Activated T-cell treated with anti-CD3 and anti-CD28 coated beads, Interleukin-2, amount 50 U/mL, for 72 hours (primary cell): ENCODE results near the gene TBX4. TPM values are rescaled to one million over a fixed set of nuclear protein-coding genes. Genes with fewer than 3 reads are reported as not detected.

Experiments
- ATAC-seq, 2 donors: fragments of 150-1000 bp; cut with Tn5 transposase; replicated peaks in 1 of 2; 2 replicates each; pipeline ENCODE4 v1.10.0; 2021; ENCODE audit warnings: moderate library complexity in 2 of 2, mild to moderate bottlenecking in 1 of 2
- DNase-seq, 2 donors: peaks; one replicate each; pipeline ENCODE4 v3.0.0; 2021 to 2022; ENCODE audit warnings: mixed read lengths in 1 of 2
- H3K27ac Mint-ChIP-seq: one replicate; pipeline ENCODE4 v1.8.0; 2022; ENCODE audit warnings: mild to moderate bottlenecking, moderate library complexity, mixed read lengths
- H3K27me3 Mint-ChIP-seq: one replicate; pipeline ENCODE4 v1.8.0; 2022; ENCODE audit warnings: low read depth, mixed read lengths
- H3K36me3 Mint-ChIP-seq, 2 donors: one replicate each; pipeline ENCODE4 v1.8.0; 2022; ENCODE audit warnings: mixed read lengths in 2 of 2, mild to moderate bottlenecking in 1 of 2; ENCODE audit not compliant: insufficient read depth in 2 of 2
- H3K4me1 Mint-ChIP-seq: one replicate; pipeline ENCODE4 v1.8.0; 2022; ENCODE audit warnings: low read depth, mixed read lengths
- H3K4me3 Mint-ChIP-seq, 2 donors: one replicate each; pipeline ENCODE4 v1.8.0; 2022; ENCODE audit warnings: mild to moderate bottlenecking in 2 of 2, mixed read lengths in 2 of 2, moderate library complexity in 2 of 2
- H3K9me3 Mint-ChIP-seq, 2 donors: one replicate each; pipeline ENCODE4 v1.8.0; 2022; ENCODE audit warnings: mixed read lengths in 2 of 2
- total RNA-seq, 2 donors: library from RNA; stranded (reverse); gene quantifications; one replicate each; pipeline ENCODE4 v1.2.3, GENCODE V29; 2022

TBX4 gene
- total RNA-seq, result not detected

DNA sequence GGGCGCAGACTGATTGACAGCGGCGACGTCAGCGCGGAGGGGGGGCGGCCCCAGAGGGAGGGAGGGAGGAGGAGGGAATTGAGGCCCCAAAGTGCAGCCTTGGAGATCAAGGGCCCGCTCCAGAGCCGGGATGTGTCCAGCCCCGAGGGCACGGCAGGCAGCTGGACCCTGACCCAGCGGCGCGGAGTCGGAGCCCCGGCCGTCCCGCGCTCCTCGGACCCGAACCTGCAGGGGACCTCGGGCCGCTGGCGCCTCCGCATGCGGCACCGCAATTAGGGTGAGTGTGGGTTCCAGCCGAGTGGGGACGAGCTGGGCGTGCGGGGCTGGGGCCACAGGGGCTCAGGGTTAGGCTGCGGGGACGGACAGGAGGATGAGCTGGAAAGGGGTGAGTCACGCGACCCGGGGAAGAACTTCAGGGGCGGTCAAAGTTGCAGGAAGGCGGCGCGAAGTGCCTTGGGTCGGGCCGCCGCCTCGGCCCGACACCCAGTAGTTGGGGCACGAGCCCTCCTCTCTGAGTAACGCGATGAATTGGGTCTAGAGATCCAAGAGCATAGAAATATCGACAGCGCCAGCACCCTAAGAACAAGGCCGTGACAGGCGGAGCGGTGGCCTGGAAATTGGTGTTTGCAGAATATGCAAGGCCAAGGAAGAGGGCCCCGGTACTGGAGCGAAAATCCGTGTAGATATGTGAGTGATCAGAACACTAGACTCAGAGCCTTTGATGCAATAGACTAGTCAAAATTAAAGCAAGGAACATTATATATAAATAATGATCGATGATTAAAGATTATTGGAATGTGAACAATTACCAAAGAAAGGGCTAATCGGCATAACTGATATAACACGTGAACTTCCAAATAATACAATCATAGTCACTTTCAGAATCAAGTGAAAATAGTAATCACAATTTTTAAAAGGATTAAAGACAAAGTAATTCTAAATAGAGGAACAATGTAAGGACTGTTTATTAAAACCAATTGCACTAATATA is at the start of gene TBX4:
TBX4 (plus strand) TSS at position 122 of the 990 bp plus-strand sequence. CDS start 4,069 bp downstream, outside the sequence.
- H3K9me3 Mint-ChIP-seq, result no peaks in the 10 kb centered on the region
- no peaks in the 10 kb centered on the region for H3K36me3 Mint-ChIP-seq
- no peak within 1 kb of the TSS for H3K27ac Mint-ChIP-seq
- H3K27me3 Mint-ChIP-seq, result peaks cover 66% of the 10 kb centered on the region
- peak; percentile 7 to 16 for ATAC-seq
- no peak for DNase-seq
- H3K4me3 Mint-ChIP-seq, result peak within 1 kb of the TSS; percentile 48 to 71
- peaks cover 39% of the 10 kb centered on the region for H3K4me1 Mint-ChIP-seq

DNA sequence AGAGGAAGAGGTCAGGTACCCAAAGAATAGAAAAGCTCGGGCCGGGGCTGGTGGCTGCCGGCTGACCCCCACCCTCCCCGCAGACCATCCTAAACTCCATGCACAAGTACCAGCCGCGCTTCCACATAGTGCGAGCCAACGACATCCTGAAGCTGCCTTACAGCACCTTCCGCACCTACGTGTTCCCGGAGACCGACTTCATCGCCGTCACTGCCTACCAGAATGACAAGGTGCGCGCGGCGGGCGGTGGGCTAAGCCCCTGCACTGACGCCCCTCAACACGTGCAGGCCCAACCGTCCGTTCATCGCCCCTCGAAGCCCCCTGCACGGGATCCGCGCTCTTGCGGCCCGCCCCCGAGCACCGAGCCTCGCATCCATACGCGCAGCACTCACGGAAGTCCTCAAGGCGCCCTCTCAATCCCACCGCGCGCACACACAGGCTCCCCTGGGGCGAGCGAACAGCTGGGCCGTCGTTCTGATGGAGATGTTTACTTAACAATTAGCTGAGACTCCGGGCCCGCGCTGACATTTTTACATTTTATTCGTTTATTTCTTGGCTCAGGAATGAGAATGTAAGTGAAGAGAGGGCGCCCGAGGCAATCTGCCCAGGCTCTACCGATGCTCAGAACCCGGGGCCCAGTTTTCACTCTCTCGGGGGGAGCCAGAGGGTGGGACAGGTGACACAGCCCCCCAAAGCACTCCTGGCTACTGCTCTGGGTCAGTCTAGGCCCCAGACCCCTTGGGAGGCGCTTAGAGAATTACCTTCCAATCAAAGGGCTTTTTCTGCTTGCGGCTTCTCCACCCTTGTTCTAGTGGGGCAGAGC is 49.0 kb upstream of the TBX4 start:
- Mint-ChIP-seq H3K4me1 (peaks cover 42% of the 10 kb centered on the region), H3K27ac (no peak overlapping the region), H3K27me3 (peaks cover 63% of the 10 kb centered on the region), H3K4me3 (peak overlapping the region; percentile 69 to 89), H3K36me3 (peaks cover 0 to 6% of the 10 kb centered on the region in 2 donors), H3K9me3 (no peaks in the 10 kb centered on the region)
- DNase-seq (no peak), ATAC-seq (peak in 1 of 2 donors; percentile 20)

DNA sequence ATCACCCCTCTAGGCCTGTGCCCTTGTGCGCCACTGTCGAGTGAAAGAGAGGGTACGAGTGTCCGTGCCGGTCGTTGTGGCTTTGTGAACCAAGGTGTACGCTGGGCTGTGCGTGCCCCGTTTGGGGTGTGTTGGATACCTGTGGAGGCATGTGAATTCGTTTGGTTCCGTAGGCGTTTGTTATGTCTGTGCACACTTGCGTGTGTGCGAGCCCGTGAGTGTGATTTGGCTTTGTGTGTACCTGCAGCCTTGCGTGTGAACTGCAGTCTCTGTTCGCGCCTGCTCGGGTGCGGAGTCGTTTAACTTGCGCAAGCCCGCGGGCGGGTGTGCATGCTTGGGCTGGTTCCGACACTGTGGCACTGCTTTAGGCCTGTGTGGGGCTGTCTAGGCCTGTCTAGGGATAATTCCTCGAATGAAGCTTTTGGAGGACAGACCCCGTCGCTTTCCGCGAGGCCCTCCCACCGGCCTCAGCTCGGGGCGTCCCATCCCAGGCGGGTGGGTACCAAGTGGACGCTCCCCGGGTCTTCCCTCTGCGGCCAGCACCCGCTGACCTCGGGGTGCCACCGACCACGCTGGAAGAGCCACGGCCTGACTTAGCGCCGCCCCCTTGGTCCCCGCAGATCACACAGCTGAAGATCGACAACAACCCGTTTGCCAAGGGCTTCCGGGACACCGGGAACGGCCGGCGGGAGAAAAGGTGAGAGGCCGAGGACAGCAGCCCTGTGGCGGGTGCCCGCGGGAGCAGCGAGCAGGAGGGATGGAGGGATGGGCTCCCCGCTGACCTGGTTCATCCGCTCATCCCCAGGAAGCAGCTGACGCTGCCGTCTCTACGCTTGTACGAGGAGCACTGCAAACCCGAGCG is 48.2 kb upstream of the TBX4 start:
- no peak for DNase-seq
- peak overlapping the region; percentile 69 to 89 for H3K4me3 Mint-ChIP-seq
- peaks cover 43% of the 10 kb centered on the region for H3K4me1 Mint-ChIP-seq
- H3K27ac Mint-ChIP-seq, result no peak overlapping the region
- no peak for ATAC-seq
- peaks cover 0 to 2% of the 10 kb centered on the region in 2 donors for H3K36me3 Mint-ChIP-seq
- H3K27me3 Mint-ChIP-seq, result peaks cover 64% of the 10 kb centered on the region
- H3K9me3 Mint-ChIP-seq, result no peaks in the 10 kb centered on the region

DNA sequence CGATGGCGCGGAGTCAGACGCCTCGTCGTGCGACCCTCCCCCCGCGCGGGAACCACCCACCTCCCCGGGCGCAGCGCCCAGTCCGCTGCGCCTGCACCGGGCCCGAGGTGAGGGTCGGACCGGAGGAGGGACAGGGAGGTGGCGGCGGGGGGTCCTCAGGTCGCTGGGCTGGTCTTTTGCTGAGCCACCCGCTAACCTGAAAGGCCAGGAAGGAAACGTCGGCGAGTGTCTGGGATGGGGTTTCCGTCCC is 47.6 kb upstream of the TBX4 start:
- Mint-ChIP-seq H3K27me3 (peaks cover 65% of the 10 kb centered on the region), H3K9me3 (no peaks in the 10 kb centered on the region), H3K27ac (no peak overlapping the region), H3K36me3 (peaks cover 0 to 2% of the 10 kb centered on the region in 2 donors), H3K4me3 (peak overlapping the region; percentile 69 to 89), H3K4me1 (peaks cover 43% of the 10 kb centered on the region)
- no peak for ATAC-seq
- DNase-seq, result no peak

DNA sequence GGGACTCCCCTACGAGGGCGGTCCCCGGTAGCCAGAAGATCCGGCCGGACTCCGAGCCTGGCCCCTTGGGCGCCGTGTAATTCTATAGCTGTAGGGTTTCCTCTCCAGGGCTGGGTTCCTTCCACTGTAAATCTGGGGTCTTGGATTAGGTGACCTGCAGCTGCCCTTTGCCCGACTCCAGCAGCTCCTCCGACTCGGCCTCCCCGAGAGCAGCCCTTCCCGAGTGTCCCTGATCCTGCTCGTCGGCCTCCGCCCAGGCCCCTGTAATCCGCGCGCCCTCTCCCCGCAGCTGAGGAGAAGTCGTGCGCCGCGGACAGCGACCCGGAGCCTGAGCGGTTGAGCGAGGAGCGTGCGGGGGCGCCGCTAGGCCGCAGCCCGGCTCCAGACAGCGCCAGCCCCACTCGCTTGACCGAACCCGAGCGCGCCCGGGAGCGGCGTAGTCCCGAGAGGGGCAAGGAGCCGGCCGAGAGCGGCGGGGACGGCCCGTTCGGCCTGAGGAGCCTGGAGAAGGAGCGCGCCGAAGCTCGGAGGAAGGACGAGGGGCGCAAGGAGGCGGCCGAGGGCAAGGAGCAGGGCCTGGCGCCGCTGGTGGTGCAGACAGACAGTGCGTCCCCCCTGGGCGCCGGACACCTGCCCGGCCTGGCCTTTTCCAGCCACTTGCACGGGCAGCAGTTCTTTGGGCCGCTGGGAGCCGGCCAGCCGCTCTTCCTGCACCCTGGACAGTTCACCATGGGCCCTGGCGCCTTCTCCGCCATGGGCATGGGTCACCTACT is 47.1 kb upstream of the TBX4 start:
- peaks cover 45% of the 10 kb centered on the region for H3K4me1 Mint-ChIP-seq
- ATAC-seq, result no peak
- H3K9me3 Mint-ChIP-seq, result no peaks in the 10 kb centered on the region
- peaks cover 68% of the 10 kb centered on the region for H3K27me3 Mint-ChIP-seq
- no peak for DNase-seq
- no peak overlapping the region for H3K27ac Mint-ChIP-seq
- H3K36me3 Mint-ChIP-seq, result peaks cover 0 to 2% of the 10 kb centered on the region in 2 donors
- peak overlapping the region; percentile 48 to 53 for H3K4me3 Mint-ChIP-seq

DNA sequence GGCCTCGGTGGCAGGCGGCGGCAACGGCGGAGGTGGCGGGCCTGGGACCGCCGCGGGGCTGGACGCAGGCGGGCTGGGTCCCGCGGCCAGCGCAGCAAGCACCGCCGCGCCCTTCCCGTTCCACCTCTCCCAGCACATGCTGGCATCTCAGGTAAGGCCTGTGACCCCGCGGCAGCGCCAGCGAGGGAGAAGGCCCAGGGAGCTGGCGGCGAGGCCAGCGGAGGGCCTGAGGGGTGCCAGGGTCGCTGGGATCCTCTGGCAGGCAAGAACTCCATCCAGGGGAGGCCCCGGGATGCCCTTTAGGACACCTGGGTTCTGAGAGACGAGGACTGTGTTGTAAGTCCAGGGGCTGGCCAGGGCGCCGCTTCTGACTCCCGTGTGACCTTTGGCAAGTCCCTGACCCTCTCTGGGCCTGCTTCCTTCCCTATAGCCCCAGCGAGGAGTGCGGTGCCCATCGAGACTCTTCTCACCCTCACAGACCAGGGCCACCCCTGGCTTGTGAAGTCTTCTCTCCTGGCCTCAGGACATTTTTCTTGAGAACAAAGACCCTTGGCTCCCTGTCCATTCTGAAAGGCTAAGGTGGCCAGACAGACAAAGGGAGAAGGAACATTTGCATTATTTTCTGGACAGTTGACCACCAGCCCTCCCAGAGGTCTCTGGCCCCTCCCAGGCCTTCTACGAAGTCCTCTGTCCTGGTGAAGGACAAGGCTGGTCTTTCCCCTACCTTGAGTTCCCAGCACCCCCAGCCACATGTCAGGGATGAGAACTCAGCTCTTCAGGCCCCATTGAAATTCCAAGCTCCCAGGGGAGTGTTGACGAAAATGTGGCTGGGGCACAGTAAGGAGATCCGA is 46.3 kb upstream of the TBX4 start:
- Mint-ChIP-seq H3K4me1 (peaks cover 50% of the 10 kb centered on the region), H3K36me3 (no peaks in the 10 kb centered on the region), H3K27ac (no peak overlapping the region), H3K9me3 (no peaks in the 10 kb centered on the region), H3K27me3 (peaks cover 74% of the 10 kb centered on the region), H3K4me3 (no peak overlapping the region)
- no peak for DNase-seq
- no peak for ATAC-seq

DNA sequence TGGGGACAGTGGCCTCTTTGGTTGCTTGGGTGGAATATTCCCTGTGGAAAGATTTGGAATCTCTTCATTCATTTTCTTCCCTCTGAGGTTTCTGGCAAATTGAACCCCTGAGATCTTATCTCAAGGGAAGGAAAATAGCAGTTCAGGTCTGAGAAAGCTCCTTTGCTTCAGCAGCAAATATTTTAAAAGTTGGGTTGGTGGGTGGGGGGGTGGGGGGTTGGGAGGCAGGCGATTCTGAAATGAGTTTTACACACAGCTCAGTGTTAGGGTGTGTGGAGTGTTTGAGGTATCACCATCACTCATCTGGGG is 45.7 kb upstream of the TBX4 start:
- peaks cover 44% of the 10 kb centered on the region for H3K4me1 Mint-ChIP-seq
- no peak for ATAC-seq
- no peaks in the 10 kb centered on the region for H3K9me3 Mint-ChIP-seq
- H3K4me3 Mint-ChIP-seq, result no peak overlapping the region
- H3K27ac Mint-ChIP-seq, result no peak overlapping the region
- DNase-seq, result no peak
- no peaks in the 10 kb centered on the region for H3K36me3 Mint-ChIP-seq
- peaks cover 68% of the 10 kb centered on the region for H3K27me3 Mint-ChIP-seq

DNA sequence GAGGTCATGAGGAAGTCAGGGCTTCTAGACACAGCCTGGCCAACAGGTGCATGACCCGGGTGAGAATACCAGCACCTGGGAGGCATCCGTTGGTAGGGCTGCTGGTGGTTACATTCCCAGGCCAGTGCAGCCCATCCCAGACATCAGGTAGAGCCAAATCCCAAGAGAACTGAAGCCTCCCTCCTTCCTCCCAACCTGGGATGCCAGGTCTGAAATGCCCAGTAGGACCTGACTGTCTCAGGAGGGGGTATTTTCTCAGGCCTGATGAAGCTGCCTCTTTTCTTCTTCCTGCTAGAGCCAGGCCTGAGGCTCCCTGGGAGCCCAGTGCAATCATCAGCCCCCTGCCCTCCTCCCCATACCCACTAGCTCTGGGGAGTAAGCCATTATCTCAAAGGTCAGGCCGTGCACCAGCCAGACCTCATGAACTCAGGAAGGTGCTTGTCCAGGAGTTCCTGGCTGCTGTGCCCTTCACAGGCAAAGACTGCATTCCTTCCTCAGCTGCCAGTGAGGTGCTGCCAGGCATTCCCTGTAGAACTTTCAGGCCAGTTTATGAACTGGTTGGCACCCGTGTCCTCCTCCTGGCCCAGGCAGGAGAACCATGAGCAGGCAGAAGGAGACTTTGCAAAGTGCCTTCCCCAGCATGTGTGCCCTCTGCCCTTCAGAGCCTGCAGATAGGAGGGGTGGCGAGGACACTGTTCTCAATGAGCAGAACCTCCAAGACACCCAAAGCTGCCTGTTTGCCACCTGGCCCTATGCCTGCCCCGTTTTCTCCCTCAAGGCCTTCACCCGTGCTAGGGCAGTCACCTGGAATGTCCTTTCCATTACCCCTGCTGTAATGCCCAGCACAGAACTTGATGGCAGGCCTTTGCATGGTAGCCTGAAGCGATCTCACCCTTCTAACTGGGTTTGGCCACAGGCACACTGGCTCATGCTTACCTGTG is 45.0 kb upstream of the TBX4 start:
- DNase-seq (no peak), ATAC-seq (no peak)
- Mint-ChIP-seq H3K27ac (no peak overlapping the region), H3K36me3 (no peaks in the 10 kb centered on the region), H3K27me3 (peaks cover 63% of the 10 kb centered on the region), H3K4me1 (peaks cover 42% of the 10 kb centered on the region), H3K9me3 (no peaks in the 10 kb centered on the region), H3K4me3 (no peak overlapping the region)

DNA sequence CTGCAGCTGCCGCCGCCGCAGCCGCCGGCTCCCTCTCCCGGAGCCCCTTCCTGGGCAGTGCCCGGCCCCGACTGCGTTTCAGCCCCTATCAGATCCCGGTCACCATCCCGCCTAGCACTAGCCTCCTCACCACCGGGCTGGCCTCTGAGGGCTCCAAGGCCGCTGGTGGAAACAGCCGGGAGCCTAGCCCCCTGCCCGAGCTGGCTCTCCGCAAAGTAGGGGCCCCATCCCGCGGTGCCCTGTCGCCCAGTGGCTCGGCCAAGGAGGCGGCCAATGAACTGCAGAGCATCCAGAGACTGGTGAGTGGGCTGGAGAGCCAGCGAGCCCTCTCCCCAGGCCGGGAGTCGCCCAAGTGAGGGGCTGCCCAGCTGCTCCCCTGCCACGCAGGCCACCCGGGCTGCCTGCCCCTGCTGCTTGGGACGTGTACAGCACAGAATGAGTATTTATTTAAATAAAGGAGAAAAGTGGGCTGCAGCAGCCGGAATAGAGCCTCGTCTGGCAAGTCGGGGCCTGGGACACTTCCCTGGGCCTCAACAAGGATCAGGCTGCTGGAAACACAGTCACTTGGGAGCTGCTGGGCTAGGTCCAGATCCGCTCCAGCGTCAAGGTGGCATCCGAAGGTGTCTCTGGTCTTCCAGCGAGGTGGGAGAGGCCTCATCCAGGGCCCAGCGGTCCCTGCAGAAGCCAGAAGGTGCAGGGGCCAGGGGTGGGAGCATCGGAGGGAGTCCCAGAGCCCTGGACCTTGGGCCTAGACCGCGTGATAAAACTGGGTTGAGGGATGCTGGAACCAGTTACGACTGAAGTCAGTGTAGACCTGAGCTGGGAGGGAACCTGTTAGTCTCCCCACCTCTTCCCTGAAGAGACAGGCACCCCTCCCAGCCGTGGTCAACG is 43.8 kb upstream of the TBX4 start:
- H3K4me1 Mint-ChIP-seq, result peaks cover 30% of the 10 kb centered on the region

More for the DNA sequence above, 43.8 kb upstream of the TBX4 start:
- DNase-seq (no peak), ATAC-seq (no peak)
- no peak overlapping the region for H3K27ac Mint-ChIP-seq
- H3K27me3 Mint-ChIP-seq, result peaks cover 51% of the 10 kb centered on the region
- H3K4me3 Mint-ChIP-seq, result peak overlapping the region; percentile 71 to 75
- no peaks in the 10 kb centered on the region for H3K36me3 Mint-ChIP-seq
- no peaks in the 10 kb centered on the region for H3K9me3 Mint-ChIP-seq
